Measurements from ENCODE around the gene SPATA13.

SPATA13 gene

GRCh38 chr13:24135674-24136300 is 24.7 kb upstream of the SPATA13 start:
- in situ Hi-C loops (cut with HindIII; ENCODE audit: low pct_ligation_motif_present, low pct_unique_long_range_greater_than_20kb, low sequenced_read_pairs): no loop called here
- no peak for DNase-seq

GRCh38 chr13:24138911-24139310 is 21.6 kb upstream of the SPATA13 start:
- DNase-seq: no peak
- in situ Hi-C loops (cut with HindIII; ENCODE audit: low pct_ligation_motif_present, low pct_unique_long_range_greater_than_20kb, low sequenced_read_pairs): no loop called here

GRCh38 chr13:24141333-24141910 is 19.1 kb upstream of the SPATA13 start:
- no peak for DNase-seq
- in situ Hi-C loops (cut with HindIII; ENCODE audit: low pct_ligation_motif_present, low pct_unique_long_range_greater_than_20kb, low sequenced_read_pairs): no loop called here

GRCh38 chr13:24142453-24142852 is 18.1 kb upstream of the SPATA13 start:
- in situ Hi-C loops (cut with HindIII; ENCODE audit: low pct_ligation_motif_present, low pct_unique_long_range_greater_than_20kb, low sequenced_read_pairs): no loop called here

GRCh38 chr13:24142886-24143285 is 17.6 kb upstream of the SPATA13 start:
- no peak for DNase-seq
- in situ Hi-C loops (cut with HindIII; ENCODE audit: low pct_ligation_motif_present, low pct_unique_long_range_greater_than_20kb, low sequenced_read_pairs): no loop called here

More at GRCh38 chr13:24142453-24142852, 18.1 kb upstream of the SPATA13 start:
- DNase-seq: no peak

- in situ Hi-C loops (cut with HindIII; ENCODE audit: low pct_ligation_motif_present, low pct_unique_long_range_greater_than_20kb, low sequenced_read_pairs): no loop called here
- DNase-seq: no peak
These were observed 15.3 kb upstream of the SPATA13 start for GRCh38 chr13:24145240-24145639.

GRCh38 chr13:24145674-24146073 is 14.8 kb upstream of the SPATA13 start:
- no peak for DNase-seq
- in situ Hi-C loops (cut with HindIII; ENCODE audit: low pct_ligation_motif_present, low pct_unique_long_range_greater_than_20kb, low sequenced_read_pairs): no loop called here

GRCh38 chr13:24146961-24147569 is 13.5 kb upstream of the SPATA13 start:
- in situ Hi-C loops (cut with HindIII; ENCODE audit: low pct_ligation_motif_present, low pct_unique_long_range_greater_than_20kb, low sequenced_read_pairs): no loop called here
- no peak for DNase-seq

- in situ Hi-C loops (cut with HindIII; ENCODE audit: low pct_ligation_motif_present, low pct_unique_long_range_greater_than_20kb, low sequenced_read_pairs): no loop called here
- peak; percentile 72 for DNase-seq
These were observed 13.0 kb upstream of the SPATA13 start for GRCh38 chr13:24147570-24147963.

GRCh38 chr13:24148414-24149235 is 11.9 kb upstream of the SPATA13 start:
- in situ Hi-C loops (cut with HindIII; ENCODE audit: low pct_ligation_motif_present, low pct_unique_long_range_greater_than_20kb, low sequenced_read_pairs): no loop called here
- peak; percentile 93 for DNase-seq

- no peak for DNase-seq
- in situ Hi-C loops (cut with HindIII; ENCODE audit: low pct_ligation_motif_present, low pct_unique_long_range_greater_than_20kb, low sequenced_read_pairs): no loop called here
These were observed 11.1 kb upstream of the SPATA13 start for GRCh38 chr13:24149246-24150032.

GRCh38 chr13:24150572-24150971 is 9.9 kb upstream of the SPATA13 start:
- DNase-seq: no peak
- in situ Hi-C loops (cut with HindIII; ENCODE audit: low pct_ligation_motif_present, low pct_unique_long_range_greater_than_20kb, low sequenced_read_pairs): no loop called here

GRCh38 chr13:24151864-24152263 is 8.7 kb upstream of the SPATA13 start:
- in situ Hi-C loops (cut with HindIII; ENCODE audit: low pct_ligation_motif_present, low pct_unique_long_range_greater_than_20kb, low sequenced_read_pairs): no loop called here
- DNase-seq: no peak

GRCh38 chr13:24152292-24153214 is 8.0 kb upstream of the SPATA13 start:
- DNase-seq: no peak
- in situ Hi-C loops (cut with HindIII; ENCODE audit: low pct_ligation_motif_present, low pct_unique_long_range_greater_than_20kb, low sequenced_read_pairs): no loop called here

- in situ Hi-C loops (cut with HindIII; ENCODE audit: low pct_ligation_motif_present, low pct_unique_long_range_greater_than_20kb, low sequenced_read_pairs): no loop called here
- no peak for DNase-seq
These were observed 7.2 kb upstream of the SPATA13 start for GRCh38 chr13:24153347-24153746.

- in situ Hi-C loops (cut with HindIII; ENCODE audit: low pct_ligation_motif_present, low pct_unique_long_range_greater_than_20kb, low sequenced_read_pairs): no loop called here
- no peak for DNase-seq
These were observed 6.4 kb upstream of the SPATA13 start for GRCh38 chr13:24153979-24154701.

GRCh38 chr13:24159357-24159756 is 1.2 kb upstream of the SPATA13 start:
- in situ Hi-C loops (cut with HindIII; ENCODE audit: low pct_ligation_motif_present, low pct_unique_long_range_greater_than_20kb, low sequenced_read_pairs): no loop called here
- DNase-seq: no peak

Data from ACHN (cell line).